ENCODE results near the gene DISC1.
"Not testable (repeated sequence)": the region's sequence is repeated elsewhere in the genome, so short reads cannot be mapped to it uniquely, and the experiment has no call there.

The DISC1 gene

DNA sequence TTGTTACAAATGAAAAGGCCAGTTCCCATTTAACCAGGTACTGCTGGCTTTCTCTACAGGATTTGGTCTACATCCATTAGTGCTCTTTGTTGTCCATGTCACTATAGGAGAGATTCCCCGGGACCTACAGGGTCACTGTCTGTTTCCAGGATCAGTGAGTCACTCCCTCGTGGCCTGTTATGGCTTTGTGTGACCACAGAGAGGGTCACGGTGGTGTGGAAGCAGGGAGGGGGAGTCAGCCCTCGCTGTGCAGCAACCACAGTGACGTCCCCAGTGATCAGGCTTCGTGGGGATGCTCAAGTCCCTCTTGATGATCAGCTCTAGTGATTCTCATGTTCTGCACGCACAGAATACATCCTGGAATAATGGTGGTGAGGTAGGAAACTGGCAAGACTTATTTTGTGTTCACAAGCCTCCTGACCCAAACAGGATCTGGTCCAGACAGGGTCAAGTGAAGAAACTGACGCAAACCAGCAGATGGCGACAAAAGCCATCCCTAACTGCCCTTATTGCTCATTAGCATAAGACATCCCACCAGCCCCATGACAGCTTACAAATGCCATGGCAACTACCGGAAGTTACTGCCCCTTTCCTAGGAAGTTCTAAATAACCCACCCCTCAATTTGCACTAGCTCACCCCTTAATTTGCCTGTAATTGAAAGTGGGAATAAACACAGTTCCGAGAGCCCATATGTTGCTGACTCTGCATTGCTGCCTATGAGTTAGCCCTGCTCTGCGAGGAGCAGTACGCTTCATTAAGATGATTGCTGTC, 98.5 kb downstream of the DISC1 start:
- no peak for DNase-seq (ENCODE audit: low read depth in 2 of 3, low spot score in 2 of 3)

GRCh38 chr1:231727171-231727570, 100.6 kb downstream of the DISC1 start:
- no peak for DNase-seq (ENCODE audit: low read depth in 2 of 3, low spot score in 2 of 3)

GRCh38 chr1:231728987-231729386, 102.4 kb downstream of the DISC1 start:
- not testable (repeated sequence) for DNase-seq (ENCODE audit: low read depth in 2 of 3, low spot score in 2 of 3)

DNA sequence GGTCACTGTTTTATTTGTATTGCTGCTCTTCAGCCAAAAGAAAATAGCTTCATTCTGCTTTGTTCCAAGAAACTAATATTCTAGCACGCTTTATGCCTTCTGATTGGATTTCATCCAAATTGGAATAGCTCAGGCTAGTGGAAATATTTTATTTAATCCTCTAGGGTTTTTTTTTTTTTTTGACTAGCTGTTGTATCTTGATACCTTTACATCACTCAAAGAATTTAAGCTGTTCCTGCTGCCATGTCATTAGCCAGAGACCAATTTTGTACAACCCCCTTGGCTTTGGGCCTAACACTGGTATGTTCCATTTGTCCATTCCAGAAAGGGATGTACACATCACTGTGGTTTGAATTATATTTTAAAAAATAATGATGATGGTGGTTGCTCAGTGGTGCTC, 103.0 kb downstream of the DISC1 start:
- no peak for DNase-seq (ENCODE audit: low read depth in 2 of 3, low spot score in 2 of 3)

- DNase-seq (ENCODE audit: low read depth in 2 of 3, low spot score in 2 of 3): no peak
Measured at GRCh38 chr1:231731268-231731667, 104.7 kb downstream of the DISC1 start.

GRCh38 chr1:231733063-231733462, 106.5 kb downstream of the DISC1 start:
- DNase-seq (ENCODE audit: low read depth in 2 of 3, low spot score in 2 of 3): no peak

DNA sequence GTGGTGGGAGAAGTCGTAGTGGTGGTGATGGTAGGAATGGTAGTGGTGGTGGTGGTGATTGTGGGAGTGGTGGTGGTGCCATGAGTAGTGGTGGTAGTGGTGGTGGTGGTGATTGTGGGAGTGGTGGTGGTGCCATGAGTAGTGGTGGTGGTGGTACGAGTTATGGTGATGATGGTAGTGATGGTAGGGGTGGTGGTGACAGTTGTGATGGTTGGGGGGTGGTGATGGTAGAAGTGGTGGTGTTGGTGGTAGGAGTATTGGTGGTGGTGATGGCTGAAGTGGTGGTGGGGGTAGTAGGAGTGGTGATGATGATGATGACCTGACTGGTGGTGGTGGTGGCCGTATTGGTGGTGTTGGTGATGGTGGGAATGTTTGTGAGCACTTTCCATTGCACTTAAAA, 107.1 kb downstream of the DISC1 start:
- no peak for DNase-seq (ENCODE audit: low read depth in 2 of 3, low spot score in 2 of 3)

- DNase-seq (ENCODE audit: low read depth in 2 of 3, low spot score in 2 of 3): no peak
Measured at GRCh38 chr1:231734417-231734816, 107.8 kb downstream of the DISC1 start.

- no peak for DNase-seq (ENCODE audit: low read depth in 2 of 3, low spot score in 2 of 3)
Measured at GRCh38 chr1:231735411-231735810, 108.8 kb downstream of the DISC1 start.

DNA sequence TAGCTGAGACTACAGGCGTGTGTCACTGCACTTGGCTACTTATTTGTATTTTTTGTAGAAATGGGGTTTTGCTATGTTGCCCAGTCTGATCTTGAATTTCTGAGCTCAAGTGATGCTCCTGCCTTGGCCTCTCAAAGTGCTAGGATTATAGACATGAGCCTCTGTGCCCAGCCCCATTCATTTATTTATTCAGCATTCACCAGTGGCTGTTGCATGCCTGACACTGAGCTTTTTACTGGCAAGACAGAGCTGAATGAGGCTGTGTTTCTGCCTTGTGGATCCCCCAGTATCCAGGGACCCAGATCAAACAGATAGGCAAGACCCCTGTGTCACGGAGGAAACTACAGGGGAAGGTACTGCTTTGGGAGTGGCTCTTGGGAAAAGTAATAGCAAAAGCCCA, 109.4 kb downstream of the DISC1 start:
- no peak for DNase-seq (ENCODE audit: low read depth in 2 of 3, low spot score in 2 of 3)

DNA sequence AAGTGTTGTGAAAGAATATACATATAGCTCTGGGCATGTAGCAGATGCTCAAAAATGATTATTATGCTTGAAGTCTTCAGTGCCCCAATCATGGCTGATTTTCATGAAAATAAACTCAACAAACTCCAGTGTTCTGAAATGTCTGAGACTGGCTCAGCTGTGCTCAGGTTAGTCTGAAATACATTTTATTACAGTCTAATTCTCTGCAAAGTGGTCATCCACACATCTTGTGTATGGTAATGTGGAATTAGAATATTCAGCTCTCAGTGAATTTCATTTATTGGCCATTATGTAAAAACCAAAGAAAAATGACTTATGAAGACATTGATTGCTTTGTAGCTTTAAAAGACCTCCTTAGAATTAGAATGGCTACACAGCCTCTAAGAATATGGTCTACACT, 109.9 kb downstream of the DISC1 start:
- no peak for DNase-seq (ENCODE audit: low read depth in 2 of 3, low spot score in 2 of 3)

DNA sequence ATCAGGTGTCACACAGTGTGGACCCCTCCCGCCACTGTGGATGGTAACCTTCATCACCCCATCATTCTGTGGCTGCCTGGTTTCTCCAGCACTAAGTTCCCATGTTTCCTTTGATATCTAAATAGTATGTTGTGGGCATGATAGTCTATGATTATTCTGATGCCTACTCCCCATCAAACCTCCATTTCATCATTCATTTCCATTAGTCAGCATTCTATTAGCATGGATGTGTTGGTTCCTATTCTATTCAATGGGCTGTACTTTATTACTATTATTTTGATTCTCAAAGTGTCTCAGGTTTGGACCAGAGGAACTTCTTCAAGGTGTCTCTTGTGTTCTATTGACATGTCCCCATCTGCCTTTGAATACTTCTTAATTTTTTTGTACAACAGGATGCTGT, 112.0 kb downstream of the DISC1 start:
- no peak for DNase-seq (ENCODE audit: low read depth in 2 of 3, low spot score in 2 of 3)

DNA sequence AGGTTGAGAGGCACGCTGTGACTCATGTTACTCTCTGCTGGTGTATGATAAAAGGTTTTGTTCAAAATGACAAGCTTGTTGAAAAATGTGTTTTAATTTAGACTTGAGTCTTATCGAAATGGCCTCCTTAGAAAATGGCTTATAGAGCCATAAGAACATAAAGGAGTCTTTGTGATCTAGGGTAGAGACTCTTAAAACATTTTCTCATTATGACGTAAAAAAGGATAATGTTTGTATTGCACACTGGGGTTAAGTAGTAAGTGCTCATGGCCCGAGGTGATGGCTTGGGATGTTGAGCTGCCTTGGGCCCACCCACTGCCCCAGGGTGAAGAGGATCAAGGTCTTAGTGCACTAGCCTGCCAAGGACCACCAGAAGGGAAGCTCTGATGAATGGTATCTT, 117.4 kb downstream of the DISC1 start:
- DNase-seq (ENCODE audit: low read depth in 2 of 3, low spot score in 2 of 3): no peak

- no peak for DNase-seq (ENCODE audit: low read depth in 2 of 3, low spot score in 2 of 3)
Measured at GRCh38 chr1:231748760-231749415, 122.3 kb downstream of the DISC1 start.

DNA sequence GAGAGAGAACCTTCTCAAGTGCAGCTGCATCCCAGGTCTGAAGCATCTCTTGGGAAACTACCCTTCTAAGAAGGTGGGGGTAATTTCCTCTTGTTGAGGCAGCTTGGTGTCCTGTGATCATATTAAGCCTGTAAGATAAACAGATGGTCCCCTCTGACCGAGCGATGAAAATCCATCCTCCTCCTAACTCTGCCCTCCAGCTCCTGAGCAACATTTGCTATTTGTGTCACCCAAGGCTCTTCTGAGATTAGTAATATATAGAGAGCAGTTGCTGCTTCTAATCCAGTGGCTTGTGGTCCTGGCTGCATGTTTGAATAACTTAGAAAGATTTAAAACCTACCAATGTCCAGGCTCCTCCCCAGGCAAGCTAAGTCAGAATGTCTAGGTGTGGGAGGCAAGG, 123.7 kb downstream of the DISC1 start:
- no peak for DNase-seq (ENCODE audit: low read depth in 2 of 3, low spot score in 2 of 3)

GRCh38 chr1:231750818-231751362, 124.3 kb downstream of the DISC1 start:
- DNase-seq (ENCODE audit: low read depth in 2 of 3, low spot score in 2 of 3): no peak

- DNase-seq (ENCODE audit: low read depth in 2 of 3, low spot score in 2 of 3): no peak
Measured at GRCh38 chr1:231751415-231751814, 124.8 kb downstream of the DISC1 start.

DNA sequence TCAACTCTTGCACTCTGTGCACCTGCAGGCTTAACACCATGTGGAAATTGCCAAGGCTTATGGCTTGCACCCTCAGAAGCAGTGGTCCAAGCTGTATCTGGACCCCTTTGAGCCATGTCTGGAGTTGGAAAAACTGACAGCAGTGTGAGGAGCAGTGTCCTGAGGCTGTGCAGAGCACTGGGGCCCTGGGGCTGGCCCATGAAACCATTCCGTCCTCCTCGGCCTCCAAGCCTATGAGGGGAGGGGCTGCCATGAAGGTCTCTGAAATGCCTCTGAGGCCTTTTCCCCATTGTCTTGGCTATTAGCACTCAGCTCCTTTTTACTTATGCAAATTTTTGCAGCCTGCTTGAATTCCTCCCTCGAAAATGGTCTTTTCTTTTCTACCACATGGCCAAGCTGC, 126.7 kb downstream of the DISC1 start:
- DNase-seq (ENCODE audit: low read depth in 2 of 3, low spot score in 2 of 3): no peak

DNA sequence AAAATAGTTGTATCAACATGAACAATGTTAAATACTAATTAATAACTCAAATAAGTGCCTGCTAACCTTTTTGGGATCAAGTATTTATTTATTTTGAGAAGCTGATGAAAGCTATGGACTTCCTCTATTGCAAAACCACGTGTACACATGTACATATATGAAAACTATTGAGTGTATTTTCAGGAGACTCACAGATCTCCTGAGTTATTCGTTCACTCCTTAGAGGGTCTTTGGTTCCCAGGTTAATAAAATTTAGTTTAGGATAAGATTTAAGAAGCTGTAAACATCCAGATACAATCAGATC, 130.5 kb downstream of the DISC1 start:
- DNase-seq (ENCODE audit: low read depth in 2 of 3, low spot score in 2 of 3): no peak

DNA sequence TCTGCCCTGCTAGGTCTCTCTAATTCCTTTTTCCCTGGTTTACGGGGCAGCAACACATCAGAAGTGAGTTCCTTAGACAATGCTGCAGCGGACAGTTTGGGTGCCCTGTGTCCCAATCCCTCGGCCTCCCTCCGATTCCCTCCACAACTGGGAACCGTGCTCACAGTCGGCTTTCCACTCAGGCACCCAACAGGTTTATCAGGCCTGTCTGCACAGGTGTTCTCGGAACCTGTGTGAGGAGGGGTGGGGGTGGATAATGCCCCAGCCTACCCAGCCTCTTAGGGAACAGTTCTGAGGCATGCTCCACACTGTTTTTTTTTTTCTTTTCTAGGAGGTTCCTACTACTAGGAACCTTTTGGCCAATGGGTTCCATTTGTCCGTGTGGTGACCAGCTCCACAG, 131.2 kb downstream of the DISC1 start:
- no peak for DNase-seq (ENCODE audit: low read depth in 2 of 3, low spot score in 2 of 3)

GRCh38 chr1:231761252-231761651, 134.7 kb downstream of the DISC1 start:
- no peak for DNase-seq (ENCODE audit: low read depth in 2 of 3, low spot score in 2 of 3)

GRCh38 chr1:231761747-231762541, 135.4 kb downstream of the DISC1 start:
- DNase-seq (ENCODE audit: low read depth in 2 of 3, low spot score in 2 of 3): no peak
